Activated T-helper 9 cell treated with anti-CD3 and anti-CD28 coated beads, Interleukin-2, amount 50 U/mL, for 16 hours (primary cell): Measurements from ENCODE around the gene DACT1.

Experiments
- DNase-seq: peaks from one replicate; pipeline ENCODE4 v3.0.0-alpha.2; 2020; ENCODE audit warnings: low read depth

The DACT1 gene

DNA sequence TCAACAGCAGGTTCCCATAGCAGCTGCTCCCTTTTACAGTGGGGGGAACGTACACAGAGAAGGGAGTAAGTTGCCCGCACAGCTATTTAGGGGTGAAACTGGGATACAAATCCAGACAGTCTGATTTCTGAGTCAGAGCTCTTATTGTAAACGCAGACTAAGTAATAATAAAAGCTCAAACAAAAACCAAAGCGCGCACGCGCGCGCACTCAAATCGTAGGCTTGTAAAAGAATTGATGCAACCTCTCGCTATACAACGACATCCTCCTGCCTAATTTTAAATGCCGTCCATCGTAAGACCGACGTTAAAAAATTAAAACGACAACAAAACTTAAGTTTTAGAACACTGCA lies 747 bp upstream of the DACT1 start:
- no peak for DNase-seq

DNA sequence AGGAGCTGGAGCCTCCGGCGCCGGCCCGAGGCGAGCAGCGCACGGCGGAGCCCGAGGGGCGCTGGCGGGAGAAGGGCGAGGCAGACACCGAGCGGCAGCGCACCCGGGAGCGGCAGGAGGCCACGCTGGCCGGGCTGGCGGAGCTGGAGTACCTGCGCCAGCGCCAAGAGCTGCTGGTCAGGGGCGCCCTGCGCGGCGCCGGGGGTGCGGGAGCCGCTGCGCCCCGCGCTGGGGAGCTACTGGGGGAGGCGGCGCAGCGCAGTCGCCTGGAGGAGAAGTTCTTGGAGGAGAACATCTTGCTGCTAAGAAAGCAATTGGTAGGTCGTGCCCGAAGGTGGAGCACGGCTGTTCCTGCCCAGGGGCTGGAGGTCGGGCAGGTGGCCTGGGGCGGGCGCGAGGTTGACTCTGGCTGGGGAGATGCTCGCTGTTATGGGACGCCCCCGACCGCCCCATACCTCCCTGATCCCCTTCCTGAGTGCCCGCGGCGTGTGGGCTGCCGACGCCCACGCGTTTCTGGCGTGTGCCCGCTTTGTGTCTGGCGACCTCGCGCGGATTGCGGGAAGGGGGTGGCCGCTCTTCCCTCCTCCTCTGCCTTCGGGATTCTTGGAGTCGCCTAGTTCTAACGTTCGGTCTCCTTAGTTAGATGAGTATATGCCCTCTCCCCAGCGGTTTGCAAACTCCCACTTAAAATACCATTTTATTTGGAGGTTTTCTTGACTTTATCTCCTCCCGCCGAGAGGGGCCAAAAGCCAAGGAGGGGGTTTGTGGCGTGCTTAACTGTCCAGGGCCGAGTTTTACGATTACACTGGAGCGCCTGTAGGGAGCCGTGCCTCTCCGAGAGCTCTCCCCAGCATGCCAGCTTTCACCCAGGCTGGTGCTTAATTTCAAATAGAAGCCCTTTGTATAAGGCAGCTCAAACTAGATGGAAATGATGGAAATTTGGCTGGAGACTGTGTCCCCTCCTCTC lies 752 bp downstream of the DACT1 start:
- no peak for DNase-seq

GRCh38 chr14:58639198-58639565 lies 1.4 kb downstream of the DACT1 start:
- DNase-seq: no peak

- DNase-seq: no peak
Observed at GRCh38 chr14:58639842-58640484, 2.2 kb downstream of the DACT1 start.

- no peak for DNase-seq
Observed at GRCh38 chr14:58640959-58641358, 3.2 kb downstream of the DACT1 start.

DNA sequence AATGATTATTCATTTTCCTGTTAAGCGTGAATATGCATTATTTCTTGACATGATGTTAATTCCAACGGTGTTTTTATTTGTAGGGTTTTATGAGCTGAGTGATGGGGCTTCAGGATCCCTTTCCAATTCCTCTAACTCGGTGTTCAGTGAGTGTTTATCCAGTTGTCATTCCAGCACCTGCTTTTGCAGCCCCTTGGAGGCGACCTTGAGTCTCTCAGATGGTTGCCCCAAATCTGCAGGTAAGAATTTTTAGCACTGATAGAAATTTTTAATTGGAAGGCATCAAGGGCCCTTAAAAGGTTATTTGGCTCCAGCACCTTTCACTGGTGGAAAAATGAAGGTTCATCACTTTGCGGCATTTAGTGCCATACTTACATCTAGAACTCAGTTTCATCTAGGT lies 3.7 kb downstream of the DACT1 start:
- DNase-seq: no peak

DNA sequence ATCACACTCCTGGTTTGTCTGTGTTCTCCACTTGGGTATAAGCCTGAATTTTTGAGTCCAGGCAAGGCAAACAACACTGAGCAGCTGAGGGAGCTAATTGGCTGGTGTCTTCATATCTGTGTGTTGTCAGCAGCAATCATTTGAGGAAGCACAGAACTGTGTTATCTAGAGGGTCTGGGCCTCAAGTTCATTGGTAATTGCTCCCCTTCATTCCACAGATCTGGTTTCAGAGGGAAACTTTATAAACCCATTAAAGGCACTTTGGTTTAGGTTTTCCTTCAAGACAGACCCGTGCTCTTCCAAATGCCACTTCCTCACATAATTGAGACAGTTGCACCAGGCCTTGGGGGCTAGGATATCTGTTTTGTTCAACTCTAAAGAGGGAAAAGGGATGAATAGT lies 5.6 kb downstream of the DACT1 start:
- no peak for DNase-seq

GRCh38 chr14:58645641-58646040 lies 7.9 kb downstream of the DACT1 start:
- DNase-seq: no peak

GRCh38 chr14:58646479-58646878 lies 8.7 kb downstream of the DACT1 start:
- DNase-seq: no peak

DNA sequence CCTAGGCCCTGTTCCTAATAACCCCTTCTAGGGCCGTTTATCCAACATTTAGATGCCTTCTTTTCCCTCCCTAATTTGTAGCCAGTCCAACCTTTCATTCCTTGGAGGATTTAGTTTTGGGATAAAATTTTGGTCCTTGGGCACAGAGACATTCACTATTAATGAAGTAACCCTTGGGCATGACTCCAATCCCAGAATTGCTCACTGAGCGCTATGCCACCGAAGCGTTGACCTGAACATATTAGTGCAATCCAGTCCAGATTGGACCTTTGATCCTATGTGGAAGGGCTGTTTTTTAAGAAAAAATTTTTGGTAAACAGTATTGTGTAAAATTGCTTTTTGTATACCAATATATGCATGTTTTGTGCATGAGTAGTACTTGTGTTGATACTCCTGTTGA lies 10.0 kb downstream of the DACT1 start:
- no peak for DNase-seq

DNA sequence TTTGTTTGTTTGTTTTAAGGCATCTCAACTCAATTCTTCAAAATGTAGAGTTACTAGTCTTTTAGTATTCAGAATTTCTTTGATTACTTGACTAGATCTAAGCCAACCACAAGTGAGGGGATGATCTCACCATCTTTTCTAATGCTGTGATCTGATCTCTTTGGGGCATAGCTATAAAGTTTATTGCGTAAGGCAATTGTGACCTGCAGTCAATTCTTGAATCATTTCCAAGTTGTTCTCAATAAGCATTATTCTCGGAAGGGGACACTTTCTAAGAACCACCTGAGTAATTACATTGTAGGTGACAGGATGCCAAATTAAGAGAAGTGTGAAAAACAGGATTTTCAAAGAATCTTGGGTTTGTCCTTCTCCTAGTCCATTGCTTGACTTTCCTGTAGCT lies 13.1 kb downstream of the DACT1 start:
- DNase-seq: no peak

DNA sequence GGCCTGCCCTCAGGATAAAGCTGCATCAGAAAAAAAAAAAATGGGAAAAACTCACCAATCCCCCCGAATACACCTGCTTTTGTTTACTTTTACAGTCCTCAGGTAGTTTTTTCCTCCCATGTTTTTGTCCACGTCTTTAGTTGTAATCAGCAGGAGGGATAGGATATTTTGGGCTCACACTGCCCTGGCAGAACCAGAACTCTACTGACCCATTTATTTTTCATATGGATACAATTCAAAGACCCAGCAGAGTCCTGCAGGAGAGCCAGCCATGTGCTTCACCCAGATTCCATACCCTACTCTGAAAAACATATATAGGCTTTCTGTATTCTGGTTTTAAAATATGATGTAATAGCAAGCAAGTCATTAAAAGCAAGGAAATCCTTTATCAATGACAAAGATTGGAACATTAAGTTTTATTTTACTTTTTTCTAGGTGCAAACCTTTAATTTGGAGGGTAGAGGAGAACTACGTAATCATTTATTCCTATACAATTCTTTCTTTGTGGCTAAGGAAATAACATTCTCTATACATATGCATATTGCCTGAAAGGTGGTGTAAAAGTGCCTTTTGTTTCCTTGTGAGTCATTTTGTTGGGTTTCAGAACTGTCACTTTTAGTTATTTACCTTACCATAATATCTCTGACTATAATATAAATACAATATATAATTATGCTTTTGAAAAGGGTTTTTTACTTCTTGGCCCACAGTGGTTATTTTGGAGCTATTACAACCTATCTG lies 19.1 kb downstream of the DACT1 start:
- no peak for DNase-seq

DNA sequence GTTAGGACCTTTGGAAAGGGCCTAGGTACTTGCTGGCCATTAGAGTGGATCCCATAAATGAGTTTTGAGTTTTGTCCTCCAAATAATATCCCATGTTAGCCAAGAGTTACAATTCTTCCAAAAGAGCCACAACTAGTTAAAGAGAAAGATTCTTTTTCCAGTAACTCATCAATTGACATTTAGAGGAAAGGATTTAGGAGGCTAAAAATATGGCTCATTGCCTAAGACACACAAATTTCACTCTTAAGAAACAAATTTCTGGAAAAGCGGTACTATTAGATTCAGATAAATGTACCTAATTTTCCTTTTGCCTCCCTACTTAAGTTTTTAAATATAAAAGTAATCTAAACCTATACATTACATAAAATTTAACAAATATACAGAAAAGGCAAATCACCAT lies 21.3 kb downstream of the DACT1 start:
- DNase-seq: no peak

DNA sequence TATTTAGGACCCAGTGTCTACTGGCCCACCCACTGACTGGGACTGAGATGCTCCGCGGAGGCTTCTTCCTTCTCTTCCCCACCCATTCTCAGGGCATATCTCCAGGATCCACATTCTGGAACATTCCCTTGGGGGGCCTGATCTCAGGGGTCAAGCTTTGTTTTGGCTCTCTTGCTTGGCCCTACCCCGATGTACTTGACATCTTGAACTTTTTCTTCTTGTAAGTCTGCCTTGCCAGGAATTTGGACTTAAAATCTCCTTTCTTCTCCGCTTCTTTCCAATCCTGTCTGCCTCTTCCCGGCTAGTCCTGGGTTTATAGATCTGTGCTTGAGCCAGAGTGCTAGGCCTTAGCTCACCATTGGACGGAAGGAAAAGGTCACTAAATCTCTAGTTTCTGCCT lies 22.1 kb downstream of the DACT1 start:
- DNase-seq: no peak

- DNase-seq: no peak
Observed at GRCh38 chr14:58660407-58660806, 22.6 kb downstream of the DACT1 start.

GRCh38 chr14:58662018-58662417 lies 24.3 kb downstream of the DACT1 start:
- DNase-seq: no peak

DNA sequence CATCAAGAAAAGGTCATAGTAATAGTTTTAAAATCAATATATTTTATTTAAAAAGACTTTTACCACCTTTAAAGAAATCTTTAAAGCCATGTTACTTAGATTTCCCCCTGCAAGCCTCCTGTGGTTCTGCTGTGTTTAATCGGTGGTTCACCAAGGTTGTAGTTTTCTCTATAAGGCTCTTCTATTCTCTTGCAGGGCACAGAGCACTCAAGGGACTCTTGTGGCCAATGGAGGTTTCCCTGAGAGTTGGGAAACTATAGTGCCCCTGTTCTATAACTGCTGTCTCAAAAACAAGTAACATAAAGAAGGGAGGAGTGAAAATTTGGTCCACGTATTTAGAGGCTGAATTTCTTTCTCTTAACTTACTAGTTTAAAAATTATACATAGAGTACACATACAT lies 25.0 kb downstream of the DACT1 start:
- no peak for DNase-seq

GRCh38 chr14:58663494-58664111 lies 25.8 kb downstream of the DACT1 start:
- DNase-seq: no peak

DNA sequence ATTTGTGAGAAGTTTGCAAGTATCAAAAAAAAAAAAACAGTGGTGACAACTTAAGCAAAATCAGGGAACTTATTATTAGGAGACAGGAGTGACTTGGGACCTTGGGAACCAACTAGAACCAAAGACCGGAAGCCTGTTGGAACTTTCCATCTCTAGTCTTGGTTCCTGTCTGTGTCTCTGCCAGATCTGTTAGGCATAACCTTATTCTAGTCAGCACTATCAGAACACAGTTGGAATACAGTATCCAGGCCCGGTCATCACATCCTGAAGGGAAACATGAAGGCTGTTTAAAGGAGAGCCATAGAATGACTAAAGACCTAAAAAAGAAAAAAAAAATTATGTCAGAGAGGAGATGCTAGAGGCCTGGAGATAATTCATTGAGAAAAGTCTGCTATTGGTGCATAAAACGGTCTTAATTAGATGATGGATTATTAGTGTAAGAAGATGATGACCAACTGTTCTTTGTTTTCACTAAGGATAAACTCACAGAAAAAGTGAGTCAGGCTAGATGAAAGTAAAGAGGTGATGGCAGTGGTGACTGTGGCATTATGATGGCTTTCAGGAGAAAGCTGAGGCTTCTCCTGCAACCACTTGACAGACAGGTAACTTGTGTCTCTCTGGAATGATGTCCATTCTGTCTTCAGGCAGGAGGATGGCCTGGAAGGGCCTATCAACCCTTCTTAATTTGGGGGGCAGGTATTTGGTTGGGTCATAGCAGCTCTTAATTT lies 28.2 kb downstream of the DACT1 start:
- no peak for DNase-seq

DNA sequence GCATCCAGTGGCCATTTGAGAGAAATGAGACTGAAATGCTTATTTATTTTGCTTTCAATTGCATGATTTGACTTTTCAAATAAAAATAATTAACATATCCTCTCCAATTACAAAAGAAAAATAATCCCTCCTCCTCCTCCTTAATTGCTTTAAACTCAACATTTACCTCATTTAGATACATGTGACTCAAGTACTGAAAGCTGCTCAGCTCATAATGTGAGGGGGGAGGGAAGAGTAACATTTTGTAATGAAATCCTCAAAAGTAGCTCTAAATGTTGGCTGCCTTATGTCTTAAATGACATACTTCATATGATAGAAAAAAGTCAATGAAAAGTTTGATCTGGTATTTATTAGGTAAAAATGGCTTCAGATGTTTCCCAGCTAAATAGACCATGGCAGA lies 29.0 kb downstream of the DACT1 start:
- no peak for DNase-seq

DNA sequence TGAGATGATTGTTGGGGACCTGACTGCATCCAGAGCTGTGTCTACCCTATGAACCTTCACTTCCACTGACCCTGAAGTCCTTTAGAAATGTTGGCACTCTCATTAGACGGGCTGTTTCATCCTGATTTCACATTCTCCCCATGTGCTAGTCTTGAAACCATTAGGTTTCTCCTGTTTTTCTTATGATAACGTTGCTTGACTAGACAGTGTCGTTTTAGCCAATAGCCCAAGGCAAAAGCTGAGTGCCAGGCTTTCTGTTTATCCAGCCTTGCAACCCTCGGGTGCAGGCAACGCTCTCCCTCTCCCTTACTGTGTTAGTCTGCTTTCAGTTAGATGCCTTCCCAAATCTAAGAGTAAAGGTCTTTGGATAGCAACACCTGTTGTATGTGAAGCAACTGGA lies 30.1 kb downstream of the DACT1 start:
- no peak for DNase-seq
